HCT116 (cell line): ENCODE measurements around the gene ATP2C1. TPM values are rescaled to one million over a fixed set of nuclear protein-coding genes. Genes with fewer than 3 reads are reported as not detected.

Source experiments
- ATAC-seq: fragments of 200-7000 bp; cut with Tn5 transposase; 2 replicates; pipeline ENCODE4 v1.9.1; 2020; ENCODE audit warnings: mild to moderate bottlenecking, moderate library complexity
- BruUV-seq: library from RNA; stranded (reverse); fragments of 400-500 nt; replicated peaks from 2 replicates; lab custom pipeline; 2021; lab: Mats Ljungman, UMichigan
- CTCF ChIA-PET: fragments of 300-600 bp; sonication (Branson Sonifier 250); formaldehyde crosslinking; loops from one replicate; lab custom pipeline; 2021; ENCODE audit warnings: antibody characterized with exemption; lab: Charles Lee
- POLR2A ChIA-PET: fragments of 300-600, 350-600 bp; sonication (Branson Sonifier 250); formaldehyde crosslinking; loops from one replicate; lab custom pipeline; 2021; ENCODE audit warnings: antibody characterized with exemption; lab: Charles Lee
- RAD21 ChIA-PET, 2 experiments: fragments of 300-600 bp; sonication (Branson Sonifier 250); formaldehyde crosslinking; loops; one replicate each; lab custom pipeline; 2023; ENCODE audit warnings: low total read pairs in 2 of 2; ENCODE audit not compliant: uncharacterized antibody in 2 of 2, unreplicated experiment in 2 of 2, low non-redundant PET in 1 of 2; lab: Charles Lee
- DNase-seq: peaks from one replicate; pipeline ENCODE4 v3.0.0-alpha.2; 2010; ENCODE audit warnings: low read depth, low spot score
- H2AFZ ChIP-seq: fragments of 200-600 bp; shearing (Covaris generic), sonication (generic); 2 replicates; pipeline ENCODE4 v1.6.1; 2017; ENCODE audit warnings: low read depth, mixed run types, mixed read lengths, antibody characterized with exemption, low read length; ENCODE audit not compliant: poor library complexity, severe bottlenecking
- H3K27ac ChIP-seq: 2 replicates; pipeline ENCODE4 v1.5.1; 2012; ENCODE audit warnings: low read depth, low read length
- H3K27me3 ChIP-seq: fragments of 200-600 bp; sonication (generic); 2 replicates; pipeline ENCODE4 v1.6.1; 2016; ENCODE audit warnings: mixed run types, low read length, mixed read lengths; ENCODE audit not compliant: insufficient read depth
- H3K36me3 ChIP-seq, 2 experiments: fragments of 200-500 bp in 1 of 2; fragments of 200-600 bp in 1 of 2; sonication (Bioruptor generic) in 1 of 2; sonication (generic) in 1 of 2; 2 replicates each; pipeline versions ENCODE4 v1.5.1 to v1.6.1; 2014 to 2016; ENCODE audit warnings: low read length in 2 of 2, inconsistent platforms in 1 of 2, mixed read lengths in 1 of 2, mixed run types in 1 of 2; ENCODE audit not compliant: insufficient read depth in 2 of 2, control insufficient read depth in 1 of 2
- H3K4me1 ChIP-seq, 2 experiments: fragments of 200-600 bp in 1 of 2; sonication (generic) in 1 of 2; 2 replicates each; pipeline versions ENCODE4 v1.5.1 to v1.6.1; 2012 to 2017; ENCODE audit warnings: low read length in 2 of 2, inconsistent platforms in 1 of 2, mild to moderate bottlenecking in 1 of 2, mixed read lengths in 1 of 2, mixed run types in 1 of 2, moderate library complexity in 1 of 2; ENCODE audit not compliant: insufficient read depth in 2 of 2, control insufficient read depth in 1 of 2
- H3K4me2 ChIP-seq: fragments of 200-600 bp; sonication (generic); 2 replicates; pipeline ENCODE4 v1.6.1; 2017; ENCODE audit warnings: mixed run types, low read length, mixed read lengths
- H3K4me3 ChIP-seq, 2 experiments: fragments of 200-600 bp in 1 of 2; sonication (generic) in 1 of 2; replicated peaks in 1 of 2; 2 replicates each; pipeline ENCODE4 v1.5.1; 2011 to 2016; ENCODE audit warnings: low read length in 2 of 2, control low read depth in 1 of 2, low read depth in 1 of 2, mild to moderate bottlenecking in 1 of 2, mixed read lengths in 1 of 2, mixed run types in 1 of 2
- H3K79me2 ChIP-seq: fragments of 200-600 bp; sonication (generic); 2 replicates; pipeline ENCODE4 v1.6.1; 2017; ENCODE audit warnings: mild to moderate bottlenecking, mixed run types, low read length, moderate library complexity, mixed read lengths; ENCODE audit not compliant: insufficient read depth
- H3K9ac ChIP-seq: fragments of 200-600 bp; sonication (generic); 2 replicates; pipeline ENCODE4 v1.6.1; 2016; ENCODE audit warnings: low read length, mixed read lengths
- H3K9me2 ChIP-seq: fragments of 200-600 bp; sonication (generic), shearing (Covaris generic); 2 replicates; pipeline ENCODE4 v1.6.1; 2017; ENCODE audit warnings: mixed run types, mild to moderate bottlenecking, moderate library complexity; ENCODE audit not compliant: insufficient read depth
- H3K9me3 ChIP-seq, 2 experiments: fragments of 200-500 bp in 1 of 2; fragments of 200-600 bp in 1 of 2; sonication (Bioruptor generic) in 1 of 2; sonication (generic) in 1 of 2; 2 replicates each; pipeline ENCODE4 v1.6.1; 2014 to 2017; ENCODE audit warnings: low read length in 2 of 2, mixed read lengths in 2 of 2, inconsistent platforms in 1 of 2, low read depth in 1 of 2, mild to moderate bottlenecking in 1 of 2, mixed run types in 1 of 2, moderate library complexity in 1 of 2; ENCODE audit not compliant: control insufficient read depth in 1 of 2, insufficient read depth in 1 of 2
- H4K20me1 ChIP-seq: fragments of 200-600 bp; sonication (generic), shearing (Covaris generic); 2 replicates; pipeline ENCODE4 v1.6.1; 2017; ENCODE audit warnings: mixed run types, mild to moderate bottlenecking, moderate library complexity; ENCODE audit not compliant: insufficient read depth
- CBX3 ChIP-seq: IDR thresholded peaks from 2 replicates; pipeline ENCODE4 v1.6.1; 2012; ENCODE audit warnings: low read depth
- CEBPB ChIP-seq: IDR thresholded peaks from 2 replicates; pipeline ENCODE4 v1.6.1; 2012; ENCODE audit warnings: low read depth
- EGR1 ChIP-seq: IDR thresholded peaks from 2 replicates; pipeline ENCODE4 v1.6.1; 2012; ENCODE audit warnings: low read depth
- ELF1 ChIP-seq: IDR thresholded peaks from 2 replicates; pipeline ENCODE4 v1.6.1; 2012; ENCODE audit warnings: low read depth, borderline replicate concordance
- EZH2 ChIP-seq: fragments of 200-600 bp; sonication (generic); IDR thresholded peaks from 2 replicates; pipeline ENCODE4 v1.6.1; 2017; ENCODE audit warnings: antibody characterized with exemption, mixed run types
- EZH2phosphoT487 ChIP-seq: fragments of 200-600 bp; IDR thresholded peaks from 2 replicates; pipeline ENCODE4 v1.6.1; 2018; ENCODE audit warnings: antibody characterized with exemption, borderline replicate concordance
- FOSL1 ChIP-seq: IDR thresholded peaks from 2 replicates; pipeline ENCODE4 v1.6.1; 2012; ENCODE audit warnings: low read depth
- POLR2A ChIP-seq: IDR thresholded peaks from 2 replicates; pipeline ENCODE4 v1.7.0; 2011; ENCODE audit warnings: borderline replicate concordance; ENCODE audit not compliant: insufficient read depth, insufficient read length; ENCODE audit errors: extremely low read depth
- POLR2AphosphoS5 ChIP-seq: IDR thresholded peaks from 2 replicates; pipeline ENCODE4 v1.6.1; 2011; ENCODE audit warnings: mild to moderate bottlenecking, low read depth, low read length, moderate library complexity
- SIN3A ChIP-seq: IDR thresholded peaks from 2 replicates; pipeline ENCODE4 v1.6.1; 2012; ENCODE audit warnings: low read depth
- SP1 ChIP-seq: IDR thresholded peaks from 2 replicates; pipeline ENCODE4 v1.6.1; 2012; ENCODE audit warnings: low read depth
- TCF7L2 ChIP-seq: IDR thresholded peaks from 2 replicates; pipeline ENCODE4 v1.7.0; 2011; ENCODE audit warnings: borderline replicate concordance, inconsistent platforms; ENCODE audit not compliant: insufficient read depth, insufficient read length; ENCODE audit errors: extremely low read depth
- YY1 ChIP-seq: IDR thresholded peaks from 2 replicates; pipeline ENCODE4 v1.6.1; 2011; ENCODE audit warnings: low read length, low read depth, moderate library complexity, mild to moderate bottlenecking; ENCODE audit not compliant: insufficient replicate concordance; ENCODE audit errors: extremely low read depth
- ZFX ChIP-seq: fragments of 450-650 bp; IDR thresholded peaks from 2 replicates; pipeline ENCODE4 v1.6.1; 2017
- ZNF274 ChIP-seq: fragments of 200-500 bp; sonication (Bioruptor generic); IDR thresholded peaks from 2 replicates; pipeline ENCODE4 v1.6.1; 2014; ENCODE audit warnings: mild to moderate bottlenecking, low read depth, low read length, inconsistent platforms
- intact Hi-C: fragments of 100-400 bp; cut with micrococcal nuclease; formaldehyde crosslinking; loops from 2 replicates; pipeline ENCODE4 v1.10.0; 2022
- total RNA-seq: library from RNA; stranded (reverse); gene quantifications from one replicate; pipeline ENCODE4 v1.2.1, GENCODE V29; 2021; ENCODE audit not compliant: unreplicated experiment
- TF ChIP-seq, protein P1 (sequence below): IDR thresholded peaks from 2 replicates; pipeline ENCODE4 v1.6.1; 2012
- TF ChIP-seq, protein P2 (sequence below): IDR thresholded peaks from 2 replicates; pipeline ENCODE4 v1.6.1; 2011; ENCODE audit warnings: mild to moderate bottlenecking, low read length, moderate library complexity; ENCODE audit not compliant: insufficient replicate concordance; ENCODE audit errors: extremely low read depth
- TF ChIP-seq, protein P3 (sequence below): IDR thresholded peaks from 2 replicates; pipeline ENCODE4 v1.6.1; 2012; ENCODE audit warnings: low read depth
- TF ChIP-seq, protein P4 (sequence below): IDR thresholded peaks from 2 replicates; pipeline ENCODE4 v1.6.1; 2012

ATP2C1 gene
- total RNA-seq, 1 experiment from 2014 or later = 69.1 TPM

DNA sequence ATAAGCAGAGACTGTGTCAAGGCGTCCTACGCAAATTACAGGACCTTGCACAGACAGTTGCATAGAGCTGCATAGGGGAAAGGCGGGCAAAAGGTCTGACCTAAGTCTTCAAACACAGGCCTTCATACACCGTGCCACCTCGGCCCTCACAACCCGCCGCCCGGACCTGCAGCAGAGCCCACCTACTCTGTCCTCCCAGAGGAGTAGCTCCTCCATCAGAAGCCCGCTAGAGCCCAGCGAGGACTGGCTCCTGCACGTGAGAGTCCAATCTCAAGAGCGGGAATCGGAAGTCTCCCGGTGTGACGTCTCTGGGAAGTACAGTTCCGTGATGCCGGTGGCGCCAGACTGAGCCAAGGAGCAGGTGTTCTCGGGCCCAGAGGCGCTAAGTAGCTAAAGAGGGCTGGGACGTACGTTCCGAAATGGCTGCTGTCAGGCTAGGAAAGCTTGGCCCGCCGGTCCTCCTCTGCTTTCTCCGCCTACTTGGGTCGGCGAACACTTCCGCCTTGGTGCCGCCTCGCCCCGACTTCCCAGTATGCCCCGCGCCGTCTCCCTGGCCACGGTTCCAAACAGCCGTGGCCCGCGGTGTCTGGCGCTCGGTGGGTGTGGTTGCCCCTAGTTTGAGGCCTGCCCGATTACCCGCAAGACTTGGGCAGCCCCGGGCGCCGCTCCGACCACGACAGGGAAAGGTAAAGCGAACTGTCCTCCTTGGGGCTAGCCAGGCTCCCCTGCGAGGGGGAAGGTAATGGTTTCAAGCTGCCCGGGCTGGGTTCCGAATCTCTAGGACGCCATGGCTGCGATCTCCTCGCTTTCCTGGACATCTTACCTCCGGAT is 132.7 kb downstream of the ATP2C1 start, which contains the start of the genes ASTE1 and NEK11:
TSS of gene ASTE1 (minus strand) at position 505 of the 831 bp plus-strand sequence. CDS start 1,519 bp downstream, outside the sequence.
TSS of gene NEK11 (plus strand) at position 557 of the 831 bp plus-strand sequence. CDS start 2,832 bp downstream, outside the sequence.
- Histone ChIP-seq H3K9me3 (no peaks in the 10 kb centered on the region), H4K20me1 (no peaks in the 10 kb centered on the region), H3K4me3 (peak within 1 kb of the TSS; percentile 59 to 64), H3K4me2 (peak within 1 kb of the TSS; percentile 92), H3K9ac (peak within 1 kb of the TSS; percentile 72), H3K79me2 (no peaks in the 10 kb centered on the region), H3K36me3 (no peaks in the 10 kb centered on the region), H3K27ac (peak within 1 kb of the TSS; percentile 64), H3K9me2 (no peaks in the 10 kb centered on the region), H3K4me1 (peaks cover 11 to 16% of the 10 kb centered on the region in 2 experiments; a peak in 3 of 4 replicates), H2AFZ (peak within 1 kb of the TSS; percentile 72), H3K27me3 (no peaks in the 10 kb centered on the region)
- RAD21 ChIA-PET = no interaction called here
- POLR2A ChIA-PET = no interaction called here
- peak; percentile 49 for DNase-seq
- TSS peak; percentile 70 for BruUV-seq
- intact Hi-C loops = loop anchor here (5.0 to 10.0 kb wide), 2 partner anchors 476 to 1368 kb away; partner anchors contain the start of gene MRPL3
- CTCF ChIA-PET = no interaction called here
- TF ChIP-seq FOSL1 (no peak), SP1 (no peak), POLR2AphosphoS5 (peak; percentile 84), EZH2phosphoT487 (no peak), SIN3A (no peak), EZH2 (no peak), CBX3 (peak; percentile 57; the same call in 1 of the 2 replicates), CEBPB (no peak), YY1 (no peak), ZNF274 (no peak), EGR1 (no peak), ELF1 (peak; percentile 98), TCF7L2 (no peak), POLR2A (peak; percentile 36), ZFX (peak; percentile 47; the same call in 1 of the 2 replicates)
- TF ChIP-seq, protein P1, sequence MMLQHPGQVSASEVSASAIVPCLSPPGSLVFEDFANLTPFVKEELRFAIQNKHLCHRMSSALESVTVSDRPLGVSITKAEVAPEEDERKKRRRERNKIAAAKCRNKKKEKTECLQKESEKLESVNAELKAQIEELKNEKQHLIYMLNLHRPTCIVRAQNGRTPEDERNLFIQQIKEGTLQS = no peak
- TF ChIP-seq, protein P2, sequence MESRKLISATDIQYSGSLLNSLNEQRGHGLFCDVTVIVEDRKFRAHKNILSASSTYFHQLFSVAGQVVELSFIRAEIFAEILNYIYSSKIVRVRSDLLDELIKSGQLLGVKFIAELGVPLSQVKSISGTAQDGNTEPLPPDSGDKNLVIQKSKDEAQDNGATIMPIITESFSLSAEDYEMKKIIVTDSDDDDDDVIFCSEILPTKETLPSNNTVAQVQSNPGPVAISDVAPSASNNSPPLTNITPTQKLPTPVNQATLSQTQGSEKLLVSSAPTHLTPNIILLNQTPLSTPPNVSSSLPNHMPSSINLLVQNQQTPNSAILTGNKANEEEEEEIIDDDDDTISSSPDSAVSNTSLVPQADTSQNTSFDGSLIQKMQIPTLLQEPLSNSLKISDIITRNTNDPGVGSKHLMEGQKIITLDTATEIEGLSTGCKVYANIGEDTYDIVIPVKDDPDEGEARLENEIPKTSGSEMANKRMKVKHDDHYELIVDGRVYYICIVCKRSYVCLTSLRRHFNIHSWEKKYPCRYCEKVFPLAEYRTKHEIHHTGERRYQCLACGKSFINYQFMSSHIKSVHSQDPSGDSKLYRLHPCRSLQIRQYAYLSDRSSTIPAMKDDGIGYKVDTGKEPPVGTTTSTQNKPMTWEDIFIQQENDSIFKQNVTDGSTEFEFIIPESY = peak; percentile 21
- TF ChIP-seq, protein P3, sequence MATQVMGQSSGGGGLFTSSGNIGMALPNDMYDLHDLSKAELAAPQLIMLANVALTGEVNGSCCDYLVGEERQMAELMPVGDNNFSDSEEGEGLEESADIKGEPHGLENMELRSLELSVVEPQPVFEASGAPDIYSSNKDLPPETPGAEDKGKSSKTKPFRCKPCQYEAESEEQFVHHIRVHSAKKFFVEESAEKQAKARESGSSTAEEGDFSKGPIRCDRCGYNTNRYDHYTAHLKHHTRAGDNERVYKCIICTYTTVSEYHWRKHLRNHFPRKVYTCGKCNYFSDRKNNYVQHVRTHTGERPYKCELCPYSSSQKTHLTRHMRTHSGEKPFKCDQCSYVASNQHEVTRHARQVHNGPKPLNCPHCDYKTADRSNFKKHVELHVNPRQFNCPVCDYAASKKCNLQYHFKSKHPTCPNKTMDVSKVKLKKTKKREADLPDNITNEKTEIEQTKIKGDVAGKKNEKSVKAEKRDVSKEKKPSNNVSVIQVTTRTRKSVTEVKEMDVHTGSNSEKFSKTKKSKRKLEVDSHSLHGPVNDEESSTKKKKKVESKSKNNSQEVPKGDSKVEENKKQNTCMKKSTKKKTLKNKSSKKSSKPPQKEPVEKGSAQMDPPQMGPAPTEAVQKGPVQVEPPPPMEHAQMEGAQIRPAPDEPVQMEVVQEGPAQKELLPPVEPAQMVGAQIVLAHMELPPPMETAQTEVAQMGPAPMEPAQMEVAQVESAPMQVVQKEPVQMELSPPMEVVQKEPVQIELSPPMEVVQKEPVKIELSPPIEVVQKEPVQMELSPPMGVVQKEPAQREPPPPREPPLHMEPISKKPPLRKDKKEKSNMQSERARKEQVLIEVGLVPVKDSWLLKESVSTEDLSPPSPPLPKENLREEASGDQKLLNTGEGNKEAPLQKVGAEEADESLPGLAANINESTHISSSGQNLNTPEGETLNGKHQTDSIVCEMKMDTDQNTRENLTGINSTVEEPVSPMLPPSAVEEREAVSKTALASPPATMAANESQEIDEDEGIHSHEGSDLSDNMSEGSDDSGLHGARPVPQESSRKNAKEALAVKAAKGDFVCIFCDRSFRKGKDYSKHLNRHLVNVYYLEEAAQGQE = no peak
- TF ChIP-seq, protein P4, sequence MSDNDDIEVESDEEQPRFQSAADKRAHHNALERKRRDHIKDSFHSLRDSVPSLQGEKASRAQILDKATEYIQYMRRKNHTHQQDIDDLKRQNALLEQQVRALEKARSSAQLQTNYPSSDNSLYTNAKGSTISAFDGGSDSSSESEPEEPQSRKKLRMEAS = peak; percentile 94
- peak; percentile 95 for ATAC-seq
